RWPE2 (cell line): Measurements from ENCODE around the gene WDR74.
"Not testable (repeated sequence)": the region's sequence is repeated elsewhere in the genome, so short reads cannot be mapped to it uniquely, and the experiment has no call there.

Source experiments
- ATAC-seq: fragments of 200-7000 bp; cut with Tn5 transposase; 3 replicates; pipeline ENCODE4 v1.9.1; 2021; ENCODE audit warnings: low read depth
- DNase-seq: peaks from one replicate; pipeline ENCODE4 v3.0.0-alpha.2; 2020; ENCODE audit warnings: low spot score
- H3K27ac ChIP-seq: fragments of 450-650 bp; 2 replicates; pipeline ENCODE4 v1.5.1; 2017; ENCODE audit warnings: mild to moderate bottlenecking; ENCODE audit not compliant: poor library complexity, severe bottlenecking
- H3K27me3 ChIP-seq: fragments of 250-450 bp; sonication (Bioruptor Pico); 2 replicates; pipeline ENCODE4 v1.5.1; 2021; ENCODE audit warnings: mild to moderate bottlenecking, moderate library complexity; ENCODE audit not compliant: insufficient read depth, poor library complexity, severe bottlenecking
- H3K36me3 ChIP-seq: fragments of 250-450 bp; sonication (Bioruptor Pico); 2 replicates; pipeline ENCODE4 v1.5.1; 2020; ENCODE audit warnings: low read depth, mild to moderate bottlenecking, moderate library complexity
- H3K4me1 ChIP-seq: fragments of 250-450 bp; sonication (Bioruptor Pico); 2 replicates; pipeline ENCODE4 v1.5.1; 2021; ENCODE audit warnings: mild to moderate bottlenecking, moderate library complexity; ENCODE audit not compliant: insufficient read depth, poor library complexity, severe bottlenecking
- H3K4me3 ChIP-seq: fragments of 250-450 bp; sonication (Bioruptor Pico); 2 replicates; pipeline ENCODE4 v1.5.1; 2021; ENCODE audit warnings: mild to moderate bottlenecking, moderate library complexity; ENCODE audit not compliant: severe bottlenecking
- H3K9me3 ChIP-seq: fragments of 250-450 bp; sonication (Bioruptor Pico); 2 replicates; pipeline ENCODE4 v1.5.1; 2021; ENCODE audit warnings: mild to moderate bottlenecking, moderate library complexity; ENCODE audit not compliant: severe bottlenecking
- TF ChIP-seq, protein P1 (sequence below): fragments of 450-650 bp; IDR thresholded peaks from one replicate; pipeline ENCODE4 v1.5.1; 2017; ENCODE audit warnings: mild to moderate bottlenecking, moderate library complexity; ENCODE audit not compliant: poor library complexity, severe bottlenecking

WDR74 gene

DNA sequence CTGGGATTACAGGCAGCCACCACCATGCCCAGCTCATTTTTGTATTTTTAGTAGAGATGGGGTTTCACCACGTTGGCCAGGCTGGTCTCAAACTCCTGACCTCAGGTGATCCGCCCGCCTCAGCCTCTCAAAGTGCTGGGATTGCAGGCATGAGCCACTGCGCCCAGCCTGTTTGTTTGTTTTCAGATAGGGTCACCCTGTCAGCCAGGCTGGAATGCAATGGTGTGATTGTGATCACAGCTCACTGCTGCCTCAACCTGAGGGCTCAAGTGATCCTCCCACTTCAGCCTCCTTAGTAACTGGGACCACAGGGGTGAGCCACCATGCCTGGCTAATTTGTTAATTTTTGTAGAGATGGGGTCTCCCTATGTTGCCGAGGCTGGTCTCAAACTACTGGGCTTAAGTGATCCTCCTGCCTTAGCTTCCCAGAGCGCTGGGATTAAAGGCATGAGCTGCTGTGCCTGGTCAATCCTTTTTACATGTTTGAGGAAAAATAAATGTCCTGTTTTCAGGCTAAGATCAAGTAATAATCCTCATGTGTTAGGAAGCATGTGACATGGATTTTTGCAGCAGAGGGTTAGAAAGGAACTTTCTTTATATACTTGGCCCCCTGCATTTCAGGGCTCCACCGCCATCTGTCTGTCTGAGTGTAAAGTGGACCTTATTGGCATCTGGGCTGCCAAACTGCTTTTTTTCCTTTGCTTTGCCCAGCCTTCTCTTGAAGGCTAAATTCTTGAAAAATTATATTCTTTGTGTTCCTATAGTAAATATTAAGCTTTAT, 36.5 kb upstream of the WDR74 start:
- DNase-seq (no peak), ATAC-seq (no peak)
- H3K36me3 ChIP-seq: peaks cover 70% of the 10 kb centered on the region
- no peaks in the 10 kb centered on the region for H3K9me3 ChIP-seq
- TF ChIP-seq, protein P1, sequence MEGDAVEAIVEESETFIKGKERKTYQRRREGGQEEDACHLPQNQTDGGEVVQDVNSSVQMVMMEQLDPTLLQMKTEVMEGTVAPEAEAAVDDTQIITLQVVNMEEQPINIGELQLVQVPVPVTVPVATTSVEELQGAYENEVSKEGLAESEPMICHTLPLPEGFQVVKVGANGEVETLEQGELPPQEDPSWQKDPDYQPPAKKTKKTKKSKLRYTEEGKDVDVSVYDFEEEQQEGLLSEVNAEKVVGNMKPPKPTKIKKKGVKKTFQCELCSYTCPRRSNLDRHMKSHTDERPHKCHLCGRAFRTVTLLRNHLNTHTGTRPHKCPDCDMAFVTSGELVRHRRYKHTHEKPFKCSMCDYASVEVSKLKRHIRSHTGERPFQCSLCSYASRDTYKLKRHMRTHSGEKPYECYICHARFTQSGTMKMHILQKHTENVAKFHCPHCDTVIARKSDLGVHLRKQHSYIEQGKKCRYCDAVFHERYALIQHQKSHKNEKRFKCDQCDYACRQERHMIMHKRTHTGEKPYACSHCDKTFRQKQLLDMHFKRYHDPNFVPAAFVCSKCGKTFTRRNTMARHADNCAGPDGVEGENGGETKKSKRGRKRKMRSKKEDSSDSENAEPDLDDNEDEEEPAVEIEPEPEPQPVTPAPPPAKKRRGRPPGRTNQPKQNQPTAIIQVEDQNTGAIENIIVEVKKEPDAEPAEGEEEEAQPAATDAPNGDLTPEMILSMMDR: no peak
- H3K4me1 ChIP-seq: peaks cover 12% of the 10 kb centered on the region
- no peak overlapping the region for H3K27ac ChIP-seq
- no peak overlapping the region for H3K4me3 ChIP-seq
- no peaks in the 10 kb centered on the region for H3K27me3 ChIP-seq

DNA sequence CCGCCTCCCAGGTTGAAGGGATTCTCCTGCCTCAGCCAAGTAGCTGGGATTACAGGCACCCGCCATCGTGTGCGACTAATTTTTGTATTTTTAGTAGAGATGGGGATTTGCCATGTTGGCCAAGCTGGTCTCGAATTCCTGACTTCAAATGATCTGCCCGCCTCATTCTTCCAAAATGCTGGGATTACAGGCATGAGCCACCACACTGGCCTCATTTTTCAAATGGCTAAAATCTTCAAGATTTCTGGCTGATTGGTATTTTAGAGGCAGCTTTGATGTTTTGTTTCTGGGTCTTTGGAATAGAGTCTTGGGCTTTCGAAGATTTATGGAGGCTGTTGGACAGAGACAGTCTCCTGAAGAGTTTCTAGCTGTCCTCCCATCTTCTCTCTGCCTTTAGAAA, 35.5 kb upstream of the WDR74 start:
- ATAC-seq: no peak

DNA sequence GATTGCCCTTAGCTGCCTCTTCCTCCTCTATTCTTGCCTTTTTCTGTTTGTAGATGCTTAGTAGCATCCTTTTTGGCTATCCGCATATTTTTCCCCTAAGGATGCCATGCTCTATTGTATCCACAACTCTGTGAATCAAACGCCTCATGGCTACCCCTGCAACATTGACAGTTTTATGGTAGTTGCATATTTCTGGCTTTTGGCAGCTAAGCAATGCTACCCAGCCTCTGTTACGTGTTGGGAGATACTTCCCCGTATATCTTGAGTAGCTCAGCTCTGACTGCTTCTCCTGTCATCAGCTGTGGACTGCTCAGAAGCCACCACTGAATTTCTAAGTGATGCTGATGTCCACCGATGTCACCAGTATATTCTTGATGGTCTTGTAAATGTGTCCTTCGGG, 26.2 kb upstream of the WDR74 start:
- H3K36me3 ChIP-seq: peaks cover 48% of the 10 kb centered on the region
- H3K27ac ChIP-seq: no peak overlapping the region
- no peak overlapping the region for H3K4me3 ChIP-seq
- ATAC-seq (no peak), DNase-seq (no peak)
- H3K4me1 ChIP-seq: peaks cover 15% of the 10 kb centered on the region
- TF ChIP-seq, protein P1: no peak
- no peaks in the 10 kb centered on the region for H3K9me3 ChIP-seq
- H3K27me3 ChIP-seq: no peaks in the 10 kb centered on the region

More for the DNA sequence above, 35.5 kb upstream of the WDR74 start:
- Histone ChIP-seq H3K27me3 (no peaks in the 10 kb centered on the region), H3K4me1 (peaks cover 10% of the 10 kb centered on the region), H3K9me3 (no peaks in the 10 kb centered on the region), H3K27ac (no peak overlapping the region), H3K36me3 (peaks cover 79% of the 10 kb centered on the region), H3K4me3 (no peak overlapping the region)
- DNase-seq: no peak
- TF ChIP-seq, protein P1: no peak

DNA sequence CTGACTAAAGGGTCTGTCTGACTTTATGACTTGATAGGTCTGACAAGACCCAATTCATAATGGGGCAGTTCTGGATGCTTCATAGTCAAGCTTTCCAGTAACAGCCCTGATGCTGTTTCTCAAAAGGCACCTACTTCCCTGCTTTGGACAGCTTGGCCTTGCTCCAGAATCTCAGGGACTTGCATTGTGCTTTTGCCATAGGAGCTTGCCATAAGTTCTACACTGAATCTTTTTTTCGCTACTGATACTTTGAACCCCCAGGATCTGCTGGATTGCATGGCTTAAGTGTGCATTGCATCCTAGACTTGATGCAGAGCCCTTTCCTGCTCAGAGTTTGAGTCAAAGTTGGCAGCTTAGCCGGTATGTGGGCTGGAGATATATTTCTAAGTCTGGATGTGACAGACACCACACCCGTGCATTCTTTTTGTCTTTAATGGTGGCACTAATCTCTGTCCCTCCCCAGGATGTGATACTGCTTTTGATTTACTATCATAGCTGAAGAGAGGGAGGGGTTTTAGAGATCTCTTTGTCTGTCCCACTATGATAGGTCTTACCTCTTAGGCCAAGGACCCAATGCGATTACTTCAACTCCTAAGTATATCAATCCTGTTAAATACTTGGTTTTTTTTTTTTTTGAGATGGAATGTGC, 24.4 kb upstream of the WDR74 start:
- ATAC-seq (no peak), DNase-seq (no peak)
- no peak overlapping the region for H3K27ac ChIP-seq
- peaks cover 48% of the 10 kb centered on the region for H3K36me3 ChIP-seq
- no peaks in the 10 kb centered on the region for H3K27me3 ChIP-seq
- peaks cover 24% of the 10 kb centered on the region for H3K4me1 ChIP-seq
- no peak overlapping the region for H3K4me3 ChIP-seq
- H3K9me3 ChIP-seq: no peaks in the 10 kb centered on the region
- TF ChIP-seq, protein P1: no peak

DNA sequence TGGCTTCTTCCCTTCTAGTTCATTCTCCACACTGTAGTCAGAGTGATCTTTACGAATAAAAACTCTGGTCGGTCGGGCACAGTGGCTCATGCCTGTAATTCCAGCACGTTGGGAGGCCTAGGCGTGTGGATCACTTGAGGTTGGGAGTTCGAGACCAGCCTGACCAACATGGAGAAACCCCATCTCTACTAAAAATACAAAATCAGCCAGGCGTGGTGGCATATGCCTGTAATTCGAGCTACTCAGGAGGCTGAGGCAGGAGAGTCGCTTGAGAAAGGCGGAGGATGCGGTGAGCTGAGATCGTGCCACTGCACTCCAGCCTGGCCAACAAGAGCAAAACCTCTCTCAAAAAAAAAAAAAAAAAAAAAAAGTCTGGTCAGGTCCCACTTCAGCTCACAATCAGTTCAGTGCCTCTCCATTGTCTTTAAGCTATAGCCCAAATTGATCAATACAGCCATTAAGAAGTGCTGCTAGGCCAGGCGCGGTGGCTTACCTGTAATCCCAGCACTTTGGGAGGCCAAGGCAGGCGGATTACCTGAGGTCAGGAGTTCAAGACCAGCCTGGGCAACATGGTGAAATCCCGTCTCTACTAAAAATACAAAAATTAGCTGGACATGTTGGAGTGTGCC, 22.3 kb upstream of the WDR74 start:
- H3K27ac ChIP-seq: peak overlapping the region; percentile 84
- not testable (repeated sequence) for H3K9me3 ChIP-seq, DNase-seq, ATAC-seq, H3K27me3 ChIP-seq, H3K4me3 ChIP-seq
- H3K4me1 ChIP-seq: peaks cover 40% of the 10 kb centered on the region
- peaks cover 48% of the 10 kb centered on the region for H3K36me3 ChIP-seq
